ENCODE data around the gene KRTAP12-4.
"Not testable (repeated sequence)": the region's sequence is repeated elsewhere in the genome, so short reads cannot be mapped to it uniquely, and the experiment has no call there.

- TF ChIP-seq POLR2AphosphoS5, POLR2A (IDR thresholded peaks at IDR 0.05): not testable (repeated sequence)
Observed at GRCh38 chr21:44627181-44627822, 27.2 kb downstream of the KRTAP12-4 start.
